ENCODE measurements around the gene LRRK1. TPM values are rescaled to one million over a fixed set of nuclear protein-coding genes. Genes with fewer than 3 reads are reported as not detected.

The LRRK1 gene
- total RNA-seq, 4 donors from 2014 or later, result 17.0 to 46.3 (median 26.4) TPM

DNA sequence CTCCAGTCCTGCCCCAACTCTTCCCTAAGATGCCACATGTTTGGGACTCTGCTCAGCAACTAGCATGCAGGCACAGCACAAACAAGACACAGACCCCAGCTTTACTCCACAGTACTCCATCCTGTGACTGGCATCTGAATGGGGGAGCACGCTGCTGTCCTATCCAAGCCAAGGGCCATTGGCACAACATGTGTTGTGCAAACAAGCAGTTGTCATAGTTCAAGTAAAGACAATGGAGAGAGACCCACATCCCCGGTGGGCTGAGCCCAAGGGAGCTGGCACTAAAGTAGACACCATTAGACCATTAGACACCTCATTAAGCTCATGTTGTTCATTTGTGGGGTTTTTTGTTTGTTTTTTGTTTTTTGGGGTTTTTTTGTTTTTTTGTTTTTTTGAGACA, 200.0 kb downstream of the LRRK1 start:
- Histone ChIP-seq H3K27ac (no peak overlapping the region), H3K27me3 (no peaks in the 10 kb centered on the region), H3K4me3 (no peak overlapping the region), H3K9me3 (no peaks in the 10 kb centered on the region), H3K36me3 (no peaks in the 10 kb centered on the region), H3K4me1 (peaks cover 25% of the 10 kb centered on the region)
- no peak for TF ChIP-seq POLR2AphosphoS5 (IDR thresholded peaks at IDR 0.05)
- WGBS, result 92% methylated on average over 2 of the region's 2 CpGs
- DNase-seq (ENCODE audit: low spot score in 2 of 2), result no peak

Other genes with a start within 250 kb of the LRRK1 start
- 10 to 100 TPM in 1 of 4 donors, 1 to 10 TPM in 3; 6.8 to 12.4 (median 7.7) TPM for gene ALDH1A3, start 39.5 kb upstream of the LRRK1 start, total RNA-seq